ENCODE data around the gene SLC24A4. TPM values are rescaled to one million over a fixed set of nuclear protein-coding genes. Genes with fewer than 3 reads are reported as not detected.
A peak's percentile ranks its signal among the peaks of the same experiment; 100 is the strongest.

SLC24A4 gene
- total RNA-seq, 1 donor from 2014 or later, result not detected

- Mint-ChIP-seq H3K9me3 (ENCODE audit: unreplicated experiment) (no peaks in the 10 kb centered on the region), H3K27me3 (ENCODE audit: unreplicated experiment) (no peaks in the 10 kb centered on the region), H3K4me1 (ENCODE audit: unreplicated experiment) (peaks cover 36% of the 10 kb centered on the region), H3K27ac (ENCODE audit: unreplicated experiment) (peak overlapping the region; percentile 85), H3K36me3 (ENCODE audit: unreplicated experiment) (peaks cover under 1% of the 10 kb centered on the region), H3K4me3 (ENCODE audit: unreplicated experiment) (peak overlapping the region; percentile 54)
- no peak for TF ChIP-seq CTCF (IDR thresholded peaks at IDR 0.05)
- no peak for DNase-seq (ENCODE audit: extremely low spot score, unreplicated experiment)
These were observed 189.8 kb downstream of the SLC24A4 start for GRCh38 chr14:92512807-92513203.

GRCh38 chr14:92513204-92513965 is 190.4 kb downstream of the SLC24A4 start, which contains the start of gene RIN3:
TSS of gene RIN3 (plus strand) at chr14:92513781. CDS start at chr14:92513933, 152 bp downstream.
- no peak for TF ChIP-seq CTCF (IDR thresholded peaks at IDR 0.05)
- peak within 1 kb of the TSS; percentile 85 for H3K27ac Mint-ChIP-seq (ENCODE audit: unreplicated experiment)

GRCh38 chr14:92513966-92514843 is 191.2 kb downstream of the SLC24A4 start:
- Mint-ChIP-seq H3K27me3 (ENCODE audit: unreplicated experiment) (no peaks in the 10 kb centered on the region), H3K4me1 (ENCODE audit: unreplicated experiment) (peaks cover 36% of the 10 kb centered on the region), H3K9me3 (ENCODE audit: unreplicated experiment) (no peaks in the 10 kb centered on the region), H3K27ac (ENCODE audit: unreplicated experiment) (peak overlapping the region; percentile 70), H3K36me3 (ENCODE audit: unreplicated experiment) (peaks cover 3% of the 10 kb centered on the region), H3K4me3 (ENCODE audit: unreplicated experiment) (peak overlapping the region; percentile 82)
- TF ChIP-seq CTCF (IDR thresholded peaks at IDR 0.05), result no peak
- DNase-seq (ENCODE audit: extremely low spot score, unreplicated experiment), result no peak

More at GRCh38 chr14:92513204-92513965, 190.4 kb downstream of the SLC24A4 start, which contains the start of gene RIN3:
- no peak for DNase-seq (ENCODE audit: extremely low spot score, unreplicated experiment)
- H3K27me3 Mint-ChIP-seq (ENCODE audit: unreplicated experiment), result no peaks in the 10 kb centered on the region
- H3K4me3 Mint-ChIP-seq (ENCODE audit: unreplicated experiment), result peak within 1 kb of the TSS; percentile 82
- H3K36me3 Mint-ChIP-seq (ENCODE audit: unreplicated experiment), result peaks cover 3% of the 10 kb centered on the region
- H3K4me1 Mint-ChIP-seq (ENCODE audit: unreplicated experiment), result peaks cover 36% of the 10 kb centered on the region
- H3K9me3 Mint-ChIP-seq (ENCODE audit: unreplicated experiment), result no peaks in the 10 kb centered on the region

- no peaks in the 10 kb centered on the region for H3K27me3 Mint-ChIP-seq (ENCODE audit: unreplicated experiment)
- H3K9me3 Mint-ChIP-seq (ENCODE audit: unreplicated experiment), result no peaks in the 10 kb centered on the region
- H3K36me3 Mint-ChIP-seq (ENCODE audit: unreplicated experiment), result peaks cover 3% of the 10 kb centered on the region
- H3K27ac Mint-ChIP-seq (ENCODE audit: unreplicated experiment), result peak overlapping the region; percentile 23
- peaks cover 36% of the 10 kb centered on the region for H3K4me1 Mint-ChIP-seq (ENCODE audit: unreplicated experiment)
- no peak for DNase-seq (ENCODE audit: extremely low spot score, unreplicated experiment)
- TF ChIP-seq CTCF (IDR thresholded peaks at IDR 0.05), result no peak
- peak overlapping the region; percentile 82 for H3K4me3 Mint-ChIP-seq (ENCODE audit: unreplicated experiment)
These were observed 192.0 kb downstream of the SLC24A4 start for GRCh38 chr14:92514844-92515514.
